Measurements from ENCODE around the gene PAPLN.

Gene PAPLN

GRCh38 chr14:73233564-73233963 lies 3.7 kb upstream of the PAPLN start:
- no peak for DNase-seq
- no peak overlapping the region for H3K4ac ChIP-seq (ENCODE audit: low read depth, low read length)
- H3K79me2 ChIP-seq (ENCODE audit: control insufficient read depth, insufficient read depth, low read length), result no peaks in the 10 kb centered on the region
- H3K4me1 ChIP-seq (ENCODE audit: control insufficient read depth, low read depth, low read length), result peaks cover 5% of the 10 kb centered on the region
- H4K5ac ChIP-seq (ENCODE audit: low read length), result no peak overlapping the region
- H3K27ac ChIP-seq (ENCODE audit: low read depth, low read length), result no peak overlapping the region
- no peak overlapping the region for H2BK15ac ChIP-seq (replicated peaks; ENCODE audit: low read depth)
- H3K56ac ChIP-seq (ENCODE audit: low read length), result no peak overlapping the region
- no peak overlapping the region for H2BK5ac ChIP-seq (ENCODE audit: low read length)
- H3K18ac ChIP-seq (ENCODE audit: low read length), result no peak overlapping the region
- no peaks in the 10 kb centered on the region for H3K36me3 ChIP-seq (ENCODE audit: control insufficient read depth, insufficient read depth, low read length)
- H3K4me3 ChIP-seq (ENCODE audit: low read length), result no peak overlapping the region
- no peak overlapping the region for H3K4me2 ChIP-seq (ENCODE audit: low read length)
- no CpG with 5 or more reads among the region's 10 CpGs for WGBS (ENCODE audit: extremely low coverage, insufficient coverage, low lambda C conversion rate)
- no peak overlapping the region for H2BK120ac ChIP-seq (ENCODE audit: low read depth, low read length)
- no peak overlapping the region for H3K9ac ChIP-seq (ENCODE audit: low read length)
- peaks cover 18% of the 10 kb centered on the region for H3K27me3 ChIP-seq (ENCODE audit: insufficient read depth, low read length, poor library complexity)
- no peak overlapping the region for H4K8ac ChIP-seq (ENCODE audit: low read depth, low read length)
- H2AK5ac ChIP-seq (ENCODE audit: low read length), result no peak overlapping the region
- no peak overlapping the region for H3K23ac ChIP-seq (ENCODE audit: low read length)
- H3K79me1 ChIP-seq (ENCODE audit: low read length), result no peaks in the 10 kb centered on the region

- Histone ChIP-seq H3K27me3 (ENCODE audit: insufficient read depth, low read length, poor library complexity) (peaks cover 23% of the 10 kb centered on the region), H3K36me3 (ENCODE audit: control insufficient read depth, insufficient read depth, low read length) (no peaks in the 10 kb centered on the region), H3K4me1 (ENCODE audit: control insufficient read depth, low read depth, low read length) (peaks cover 5% of the 10 kb centered on the region), H2BK15ac (replicated peaks; ENCODE audit: low read depth) (no peak overlapping the region), H3K27ac (ENCODE audit: low read depth, low read length) (no peak overlapping the region), H4K5ac (ENCODE audit: low read length) (no peak overlapping the region), H3K79me1 (ENCODE audit: low read length) (no peaks in the 10 kb centered on the region), H3K23ac (ENCODE audit: low read length) (no peak overlapping the region), H3K4me3 (ENCODE audit: low read length) (no peak overlapping the region), H2AK5ac (ENCODE audit: low read length) (no peak overlapping the region), H2BK5ac (ENCODE audit: low read length) (no peak overlapping the region), H3K4me2 (ENCODE audit: low read length) (no peak overlapping the region), H3K9ac (ENCODE audit: low read length) (no peak overlapping the region), H3K18ac (ENCODE audit: low read length) (no peak overlapping the region), H3K79me2 (ENCODE audit: control insufficient read depth, insufficient read depth, low read length) (no peaks in the 10 kb centered on the region), H3K4ac (ENCODE audit: low read depth, low read length) (no peak overlapping the region), H4K8ac (ENCODE audit: low read depth, low read length) (no peak overlapping the region), H3K56ac (ENCODE audit: low read length) (no peak overlapping the region), H2BK120ac (ENCODE audit: low read depth, low read length) (no peak overlapping the region)
- DNase-seq, result no peak
- no CpG with 5 or more reads among the region's 5 CpGs for WGBS (ENCODE audit: extremely low coverage, insufficient coverage, low lambda C conversion rate)
These were observed 3.3 kb upstream of the PAPLN start for GRCh38 chr14:73234029-73234428.

- Histone ChIP-seq H3K4me3 (ENCODE audit: low read length) (no peak overlapping the region), H3K36me3 (ENCODE audit: control insufficient read depth, insufficient read depth, low read length) (no peaks in the 10 kb centered on the region), H3K23ac (ENCODE audit: low read length) (no peak overlapping the region), H2BK5ac (ENCODE audit: low read length) (no peak overlapping the region), H2BK120ac (ENCODE audit: low read depth, low read length) (no peak overlapping the region), H4K8ac (ENCODE audit: low read depth, low read length) (no peak overlapping the region), H3K4ac (ENCODE audit: low read depth, low read length) (no peak overlapping the region), H3K79me2 (ENCODE audit: control insufficient read depth, insufficient read depth, low read length) (no peaks in the 10 kb centered on the region), H3K4me2 (ENCODE audit: low read length) (no peak overlapping the region), H3K79me1 (ENCODE audit: low read length) (no peaks in the 10 kb centered on the region), H3K27me3 (ENCODE audit: insufficient read depth, low read length, poor library complexity) (peaks cover 27% of the 10 kb centered on the region), H3K9ac (ENCODE audit: low read length) (no peak overlapping the region), H3K18ac (ENCODE audit: low read length) (no peak overlapping the region), H3K56ac (ENCODE audit: low read length) (peak overlapping the region; percentile 36), H3K27ac (ENCODE audit: low read depth, low read length) (peak overlapping the region; percentile 2), H2BK15ac (replicated peaks; ENCODE audit: low read depth) (no peak overlapping the region), H2AK5ac (ENCODE audit: low read length) (no peak overlapping the region), H3K4me1 (ENCODE audit: control insufficient read depth, low read depth, low read length) (peaks cover 5% of the 10 kb centered on the region), H4K5ac (ENCODE audit: low read length) (no peak overlapping the region)
- DNase-seq, result no peak
- WGBS (ENCODE audit: extremely low coverage, insufficient coverage, low lambda C conversion rate), result no CpG with 5 or more reads among the region's 11 CpGs
These were observed 2.5 kb upstream of the PAPLN start for GRCh38 chr14:73234586-73235394.

- Histone ChIP-seq H3K18ac (ENCODE audit: low read length) (no peak overlapping the region), H2BK15ac (replicated peaks; ENCODE audit: low read depth) (no peak overlapping the region), H2AK5ac (ENCODE audit: low read length) (no peak overlapping the region), H3K23ac (ENCODE audit: low read length) (no peak overlapping the region), H4K8ac (ENCODE audit: low read depth, low read length) (no peak overlapping the region), H3K79me2 (ENCODE audit: control insufficient read depth, insufficient read depth, low read length) (no peaks in the 10 kb centered on the region), H2BK5ac (ENCODE audit: low read length) (no peak overlapping the region), H3K4ac (ENCODE audit: low read depth, low read length) (no peak overlapping the region), H3K27me3 (ENCODE audit: insufficient read depth, low read length, poor library complexity) (peaks cover 31% of the 10 kb centered on the region), H3K36me3 (ENCODE audit: control insufficient read depth, insufficient read depth, low read length) (no peaks in the 10 kb centered on the region), H3K79me1 (ENCODE audit: low read length) (no peaks in the 10 kb centered on the region), H3K4me1 (ENCODE audit: control insufficient read depth, low read depth, low read length) (peaks cover 5% of the 10 kb centered on the region), H2BK120ac (ENCODE audit: low read depth, low read length) (peak overlapping the region; percentile 31), H4K5ac (ENCODE audit: low read length) (no peak overlapping the region), H3K9ac (ENCODE audit: low read length) (no peak overlapping the region), H3K4me2 (ENCODE audit: low read length) (no peak overlapping the region), H3K27ac (ENCODE audit: low read depth, low read length) (peak overlapping the region; percentile 2), H3K56ac (ENCODE audit: low read length) (peak overlapping the region; percentile 36), H3K4me3 (ENCODE audit: low read length) (no peak overlapping the region)
- WGBS (ENCODE audit: extremely low coverage, insufficient coverage, low lambda C conversion rate), result no CpG with 5 or more reads among the region's 6 CpGs
- peak; percentile 82 for DNase-seq
These were observed 1.7 kb upstream of the PAPLN start for GRCh38 chr14:73235531-73236155.

- peaks cover 31% of the 10 kb centered on the region for H3K27me3 ChIP-seq (ENCODE audit: insufficient read depth, low read length, poor library complexity)
- H3K18ac ChIP-seq (ENCODE audit: low read length), result no peak overlapping the region
- no peak overlapping the region for H3K27ac ChIP-seq (ENCODE audit: low read depth, low read length)
- H2BK15ac ChIP-seq (replicated peaks; ENCODE audit: low read depth), result no peak overlapping the region
- no peak overlapping the region for H3K4me3 ChIP-seq (ENCODE audit: low read length)
- H2AK5ac ChIP-seq (ENCODE audit: low read length), result no peak overlapping the region
- H3K4me2 ChIP-seq (ENCODE audit: low read length), result no peak overlapping the region
- no peaks in the 10 kb centered on the region for H3K36me3 ChIP-seq (ENCODE audit: control insufficient read depth, insufficient read depth, low read length)
- H4K8ac ChIP-seq (ENCODE audit: low read depth, low read length), result no peak overlapping the region
- H2BK5ac ChIP-seq (ENCODE audit: low read length), result no peak overlapping the region
- no peaks in the 10 kb centered on the region for H3K79me1 ChIP-seq (ENCODE audit: low read length)
- H4K5ac ChIP-seq (ENCODE audit: low read length), result no peak overlapping the region
- H3K9ac ChIP-seq (ENCODE audit: low read length), result no peak overlapping the region
- peaks cover 5% of the 10 kb centered on the region for H3K4me1 ChIP-seq (ENCODE audit: control insufficient read depth, low read depth, low read length)
- H2BK120ac ChIP-seq (ENCODE audit: low read depth, low read length), result peak overlapping the region; percentile 31
- WGBS (ENCODE audit: extremely low coverage, insufficient coverage, low lambda C conversion rate), result no CpG with 5 or more reads among the region's 11 CpGs
- no peak for DNase-seq
- H3K4ac ChIP-seq (ENCODE audit: low read depth, low read length), result no peak overlapping the region
- no peaks in the 10 kb centered on the region for H3K79me2 ChIP-seq (ENCODE audit: control insufficient read depth, insufficient read depth, low read length)
- H3K56ac ChIP-seq (ENCODE audit: low read length), result no peak overlapping the region
- no peak overlapping the region for H3K23ac ChIP-seq (ENCODE audit: low read length)
These were observed 1.1 kb upstream of the PAPLN start for GRCh38 chr14:73236157-73236556.

All from mesendoderm (in vitro differentiated cells).